Omental fat pad (tissue), 4 donors: Measurements from ENCODE around the gene NRG2. TPM values are rescaled to one million over a fixed set of nuclear protein-coding genes. Genes with fewer than 3 reads are reported as not detected.

Experiments used
- ATAC-seq: fragments of 150-250 bp; one replicate; pipeline ENCODE4 v1.9.1; 2016; ENCODE audit warnings: mild to moderate bottlenecking, moderate library complexity; ENCODE audit not compliant: low FRiP score
- DNase-seq: peaks from one replicate; pipeline ENCODE4 v3.0.0-alpha.2; 2019; ENCODE audit warnings: low spot score
- total RNA-seq, 4 donors: library from RNA; depleted of rRNA; stranded (reverse); fragments of >200 nt; gene quantifications; one replicate each; pipeline ENCODE4 v1.1.0, GENCODE V29; 2016
- TF ChIP-seq, protein P1 (sequence below), 3 donors: fragments of 450-650 bp; IDR thresholded peaks; one replicate each; pipeline ENCODE4 v1.5.1; 2016 to 2017; ENCODE audit warnings: antibody characterized with exemption in 3 of 3, mild to moderate bottlenecking in 3 of 3, moderate library complexity in 2 of 3

Gene NRG2
- total RNA-seq, 4 donors from 2014 or later = 2.3 to 16.9 (median 5.9) TPM

DNA sequence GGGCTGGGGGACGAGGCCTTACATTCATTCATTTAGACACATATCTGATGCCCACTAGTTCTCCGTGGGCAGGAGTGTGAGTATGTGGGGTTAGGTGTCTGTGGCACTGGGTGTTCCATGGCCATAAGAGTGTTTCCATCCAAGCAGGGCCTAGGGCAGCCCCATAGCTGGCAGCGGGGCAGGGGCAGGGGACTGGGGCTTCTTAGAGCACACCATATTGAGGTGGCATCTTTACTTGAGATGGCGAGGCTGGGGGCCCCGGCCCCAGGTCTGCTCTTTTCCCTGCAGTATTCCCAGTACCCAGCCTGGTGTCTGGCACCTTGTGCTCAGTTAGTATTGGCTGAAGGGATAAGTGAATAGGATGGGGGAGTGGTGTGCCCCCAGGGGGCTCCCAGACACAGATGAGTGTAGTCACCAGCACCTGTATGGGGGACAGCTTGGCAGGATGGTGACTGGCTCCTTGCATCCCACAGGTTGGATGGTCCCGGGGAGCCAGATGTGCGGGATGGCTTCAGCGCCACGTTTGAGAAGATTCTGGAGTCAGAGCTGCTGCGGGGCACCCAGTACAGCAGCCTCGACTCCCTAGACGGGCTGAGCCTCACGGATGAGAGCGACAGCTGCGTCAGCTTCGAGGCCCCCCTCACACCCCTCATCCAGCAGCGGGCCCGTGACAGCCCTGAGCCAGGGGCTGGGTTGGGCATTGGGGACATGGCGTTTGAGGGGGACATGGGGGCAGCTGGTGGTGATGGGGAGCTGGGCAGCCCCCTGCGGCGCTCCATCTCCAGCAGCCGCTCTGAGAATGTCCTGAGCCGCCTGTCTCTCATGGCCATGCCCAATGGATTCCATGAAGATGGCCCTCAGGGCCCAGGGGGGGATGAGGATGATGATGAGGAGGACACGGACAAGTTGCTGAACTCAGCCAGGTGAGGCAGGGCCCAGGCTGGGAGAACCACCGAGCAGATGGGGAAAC lies 230.0 kb downstream of the NRG2 start:
- DNase-seq = no peak
- TF ChIP-seq, protein P1, sequence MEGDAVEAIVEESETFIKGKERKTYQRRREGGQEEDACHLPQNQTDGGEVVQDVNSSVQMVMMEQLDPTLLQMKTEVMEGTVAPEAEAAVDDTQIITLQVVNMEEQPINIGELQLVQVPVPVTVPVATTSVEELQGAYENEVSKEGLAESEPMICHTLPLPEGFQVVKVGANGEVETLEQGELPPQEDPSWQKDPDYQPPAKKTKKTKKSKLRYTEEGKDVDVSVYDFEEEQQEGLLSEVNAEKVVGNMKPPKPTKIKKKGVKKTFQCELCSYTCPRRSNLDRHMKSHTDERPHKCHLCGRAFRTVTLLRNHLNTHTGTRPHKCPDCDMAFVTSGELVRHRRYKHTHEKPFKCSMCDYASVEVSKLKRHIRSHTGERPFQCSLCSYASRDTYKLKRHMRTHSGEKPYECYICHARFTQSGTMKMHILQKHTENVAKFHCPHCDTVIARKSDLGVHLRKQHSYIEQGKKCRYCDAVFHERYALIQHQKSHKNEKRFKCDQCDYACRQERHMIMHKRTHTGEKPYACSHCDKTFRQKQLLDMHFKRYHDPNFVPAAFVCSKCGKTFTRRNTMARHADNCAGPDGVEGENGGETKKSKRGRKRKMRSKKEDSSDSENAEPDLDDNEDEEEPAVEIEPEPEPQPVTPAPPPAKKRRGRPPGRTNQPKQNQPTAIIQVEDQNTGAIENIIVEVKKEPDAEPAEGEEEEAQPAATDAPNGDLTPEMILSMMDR (IDR thresholded peaks at IDR 0.05) = no peak
- no peak for ATAC-seq

DNA sequence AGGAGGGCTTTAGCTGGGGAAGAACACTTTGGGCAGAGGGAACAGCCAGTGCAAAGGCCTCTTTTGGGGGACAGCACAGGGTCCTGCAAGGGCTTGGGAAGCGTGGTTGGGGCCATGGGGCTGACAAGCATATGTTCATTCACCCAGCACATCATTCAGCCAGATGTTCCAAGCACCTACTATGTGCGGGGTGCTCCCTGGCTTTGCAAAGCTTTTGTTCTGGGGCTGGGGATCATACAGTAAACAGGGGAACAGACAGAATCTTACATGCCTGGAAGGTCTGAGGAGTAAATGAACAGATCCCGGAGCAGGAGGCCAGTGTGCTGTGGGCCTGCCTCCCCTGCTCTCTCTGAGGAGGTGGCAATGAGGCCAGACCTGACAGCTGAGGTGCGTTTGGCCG lies 230.8 kb downstream of the NRG2 start:
- DNase-seq (no peak), ATAC-seq (no peak)
- TF ChIP-seq, protein P1 (IDR thresholded peaks at IDR 0.05) = no peak

DNA sequence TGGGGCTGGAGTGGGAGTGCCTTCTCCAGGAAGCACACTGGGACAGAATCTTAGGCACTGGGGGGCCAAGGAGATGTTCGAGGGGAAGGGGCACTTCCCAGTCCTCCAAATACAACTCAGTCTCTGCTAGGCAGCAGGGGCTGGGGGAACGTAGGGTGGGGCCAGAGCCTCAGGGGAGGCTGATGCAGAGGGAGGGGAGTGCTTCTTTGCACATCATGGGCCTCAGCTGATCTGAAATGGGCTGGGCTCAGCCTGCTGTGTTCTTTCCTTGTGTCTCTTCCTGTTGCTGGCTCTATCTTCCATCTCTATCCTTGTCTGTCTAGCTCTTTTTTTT lies 231.9 kb downstream of the NRG2 start:
- DNase-seq (no peak), ATAC-seq (no peak)
- TF ChIP-seq, protein P1 (IDR thresholded peaks at IDR 0.05) = no peak

DNA sequence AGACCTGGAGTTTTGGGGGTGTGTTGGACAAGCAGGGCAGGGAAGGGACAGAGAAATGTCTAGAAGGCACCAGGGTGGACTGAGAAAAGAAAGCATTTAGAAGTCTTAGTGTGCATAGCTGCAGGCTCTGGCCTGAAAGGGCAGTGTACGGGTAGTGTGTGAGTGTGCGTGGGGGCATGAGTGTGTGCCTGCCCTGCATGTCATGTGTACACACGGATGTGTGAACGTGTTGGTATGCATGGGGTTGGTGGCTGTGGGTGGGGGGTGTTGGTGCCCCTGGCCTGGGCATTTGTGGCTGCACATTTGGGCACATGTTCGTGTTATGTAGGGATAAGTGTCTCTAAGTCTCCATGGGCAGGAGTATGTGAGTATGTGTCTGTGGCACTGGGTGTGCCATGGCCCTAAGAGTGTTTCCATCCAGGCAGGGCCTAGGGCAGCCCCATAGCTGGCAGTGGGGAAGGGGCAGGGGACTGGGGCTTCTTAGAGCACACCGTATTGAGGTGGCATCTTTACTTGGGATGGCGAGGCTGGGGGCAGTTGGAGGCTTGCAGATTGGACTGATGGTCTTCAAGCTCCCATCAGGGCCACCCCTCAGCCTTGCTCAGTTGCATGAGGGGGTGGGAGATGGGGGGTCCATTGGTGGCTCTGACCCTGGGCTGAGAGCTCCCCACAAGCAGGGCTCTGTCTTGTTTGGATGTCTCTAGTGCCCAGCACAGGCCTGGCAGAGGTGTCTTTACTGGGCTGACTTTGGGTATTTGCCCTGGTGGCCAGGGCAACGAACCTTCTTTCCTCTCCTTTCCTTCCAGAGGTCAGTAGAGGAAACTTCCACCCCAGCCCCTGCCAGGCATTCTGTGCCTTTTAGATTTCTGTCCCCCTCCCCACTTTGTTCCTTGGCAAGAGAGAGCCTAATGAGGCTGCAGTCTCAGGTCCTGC lies 232.5 kb downstream of the NRG2 start:
- no peak for DNase-seq
- TF ChIP-seq, protein P1 (IDR thresholded peaks at IDR 0.05) = no peak
- no peak for ATAC-seq

DNA sequence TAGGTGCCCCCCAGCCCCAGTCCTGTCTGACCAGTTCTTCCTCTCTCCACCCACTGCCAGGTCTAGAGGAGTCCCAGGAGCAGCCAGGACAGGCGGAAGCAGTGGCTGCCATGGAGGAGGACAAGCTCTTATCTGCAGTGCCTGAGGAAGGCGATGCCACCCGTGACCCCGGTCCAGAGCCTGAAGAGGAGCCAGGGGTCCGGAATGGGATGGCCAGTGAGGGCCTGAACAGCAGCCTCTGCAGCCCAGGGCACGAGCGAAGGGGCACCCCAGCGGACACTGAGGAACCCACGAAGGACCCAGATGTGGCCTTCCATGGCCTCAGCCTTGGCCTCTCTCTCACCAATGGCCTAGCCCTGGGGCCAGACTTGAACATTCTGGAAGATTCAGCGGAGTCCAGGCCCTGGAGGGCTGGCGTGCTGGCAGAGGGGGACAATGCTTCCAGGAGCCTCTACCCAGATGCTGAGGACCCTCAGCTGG lies 233.7 kb downstream of the NRG2 start:
- DNase-seq (no peak), ATAC-seq (no peak)
- TF ChIP-seq, protein P1 (IDR thresholded peaks at IDR 0.05) = no peak

DNA sequence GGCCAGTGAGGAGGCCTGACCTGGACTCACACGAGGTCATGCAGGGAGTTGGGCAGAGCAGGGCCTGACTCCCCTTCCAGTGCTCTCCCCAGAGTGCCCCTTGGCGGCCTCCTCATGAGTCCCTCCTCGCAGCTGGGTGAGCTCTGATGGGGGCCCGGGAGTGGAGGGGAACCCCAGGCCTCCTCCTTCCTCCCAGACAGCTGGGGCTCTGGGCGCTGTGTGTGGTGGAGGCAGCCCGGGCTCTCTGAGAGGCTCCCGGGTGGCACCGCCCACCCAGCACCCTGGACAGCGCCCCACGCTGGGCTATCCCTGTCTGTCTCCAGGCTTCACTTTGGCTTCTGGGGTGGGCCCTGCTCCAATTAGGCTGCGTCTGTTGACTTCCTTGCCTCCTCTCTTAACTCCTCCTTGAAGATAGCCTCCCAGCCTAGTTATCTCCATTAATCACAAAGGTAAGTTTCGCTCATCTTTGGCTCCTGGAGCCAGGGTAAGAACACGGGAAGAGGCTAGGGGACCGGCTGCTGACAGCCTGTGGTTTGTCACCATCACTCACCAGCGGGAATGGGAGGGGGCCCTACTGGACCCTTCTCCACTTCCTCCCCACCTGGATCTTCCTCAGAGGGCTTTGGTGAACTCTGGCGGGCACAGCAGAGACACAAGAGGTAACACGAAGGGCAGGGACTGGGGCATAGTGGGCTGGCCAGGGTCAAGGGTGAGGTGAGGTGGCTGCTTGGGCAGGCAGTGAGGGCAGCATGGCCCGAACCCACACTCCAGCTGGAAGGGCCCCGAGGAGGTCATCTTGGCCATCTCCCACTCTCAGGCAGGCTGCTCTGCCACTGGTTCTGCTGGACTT lies 234.4 kb downstream of the NRG2 start:
- ATAC-seq (no peak), DNase-seq (no peak)
- TF ChIP-seq, protein P1 (IDR thresholded peaks at IDR 0.05) = no peak
